CD4-positive, alpha-beta T cell treated with Interferon gamma for 1 hour (primary cell): Measurements from ENCODE around the gene FOXRED2.

Experiments used
- DNase-seq: peaks from one replicate; pipeline ENCODE4 v3.0.0-alpha.2; 2020

Gene FOXRED2

GRCh38 chr22:36514766-36515165 is 7.9 kb upstream of the FOXRED2 start:
- DNase-seq: no peak

GRCh38 chr22:36512991-36513390 is 6.2 kb upstream of the FOXRED2 start:
- DNase-seq: no peak

DNA sequence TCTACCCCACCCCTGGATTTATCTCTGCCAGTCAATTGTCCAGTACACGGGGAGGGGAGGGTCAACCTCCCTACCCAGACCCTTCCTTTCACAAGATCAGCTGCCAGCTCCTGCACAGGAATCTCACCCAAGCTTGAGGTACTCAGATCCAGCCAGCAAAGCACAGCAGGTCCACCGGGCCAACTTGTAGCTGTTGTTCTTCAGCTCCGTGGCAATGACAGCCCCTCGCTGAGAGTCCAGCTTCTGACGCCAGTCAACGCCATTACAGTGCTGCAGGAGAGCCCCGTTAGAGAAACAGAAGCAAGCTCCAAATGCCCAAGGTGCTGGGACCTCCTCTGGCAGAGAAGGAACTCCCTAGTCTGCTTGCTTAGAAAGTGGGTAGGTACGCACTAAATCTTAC is 5.5 kb upstream of the FOXRED2 start:
- no peak for DNase-seq

GRCh38 chr22:36510966-36511881 is 4.4 kb upstream of the FOXRED2 start:
- peak; percentile 26 for DNase-seq

GRCh38 chr22:36510384-36510783 is 3.5 kb upstream of the FOXRED2 start:
- no peak for DNase-seq

GRCh38 chr22:36507518-36508010 is 724 bp upstream of the FOXRED2 start:
- no peak for DNase-seq

DNA sequence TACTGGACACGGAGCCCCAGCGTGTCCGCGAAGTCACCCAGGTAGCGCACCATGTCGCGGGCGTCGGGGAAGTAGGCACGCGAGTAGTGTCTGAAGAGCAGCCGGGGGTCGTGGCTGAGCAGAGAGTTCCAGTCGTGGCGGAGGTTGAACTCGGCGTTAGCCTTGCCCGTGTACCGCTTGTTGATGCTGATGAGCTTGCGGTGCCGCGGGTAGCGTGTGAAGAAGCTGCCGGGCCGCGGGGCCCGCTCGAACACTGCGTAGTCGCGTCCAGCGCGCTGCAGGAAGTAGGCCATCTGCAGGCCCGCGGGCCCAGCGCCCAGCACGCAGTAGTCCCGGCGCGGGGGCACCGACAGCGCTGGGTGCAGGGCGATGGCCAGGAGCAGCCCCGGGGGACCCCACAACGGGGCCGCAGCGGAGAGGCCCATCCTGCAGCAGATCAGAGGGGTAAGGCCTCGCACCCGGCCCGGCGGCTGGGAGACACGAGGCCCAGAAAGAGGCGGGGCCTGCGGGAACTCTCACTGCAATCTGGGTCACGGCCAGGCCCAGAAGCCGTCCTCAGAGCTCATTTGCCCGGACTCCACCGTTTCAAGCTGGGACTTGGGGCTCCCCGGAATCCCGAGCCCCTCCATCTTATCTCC is 723 bp downstream of the FOXRED2 start:
- DNase-seq: no peak

GRCh38 chr22:36497910-36498665 is 8.8 kb downstream of the FOXRED2 start:
- no peak for DNase-seq

GRCh38 chr22:36493690-36494110 is 13.1 kb downstream of the FOXRED2 start:
- DNase-seq: peak; percentile 62

DNA sequence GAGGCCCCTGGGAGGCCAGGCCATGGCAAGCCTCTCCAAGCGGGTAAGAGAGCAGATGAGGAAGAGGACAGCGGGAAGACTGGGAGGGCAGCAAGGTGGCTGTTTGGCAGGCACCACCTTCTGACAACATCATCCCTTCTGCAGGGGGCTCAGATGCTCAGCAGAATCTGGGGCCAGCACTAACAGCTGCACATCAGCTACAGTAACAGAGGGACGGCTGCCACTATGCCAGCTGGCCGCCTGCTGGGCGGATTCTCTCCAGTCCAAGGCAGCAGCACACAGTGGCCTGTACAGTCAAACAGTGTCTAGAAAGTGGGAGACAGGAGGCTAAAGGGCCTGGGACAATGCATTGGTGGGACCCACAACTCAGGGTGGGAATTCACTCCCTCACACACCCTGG is 14.7 kb downstream of the FOXRED2 start:
- no peak for DNase-seq

DNA sequence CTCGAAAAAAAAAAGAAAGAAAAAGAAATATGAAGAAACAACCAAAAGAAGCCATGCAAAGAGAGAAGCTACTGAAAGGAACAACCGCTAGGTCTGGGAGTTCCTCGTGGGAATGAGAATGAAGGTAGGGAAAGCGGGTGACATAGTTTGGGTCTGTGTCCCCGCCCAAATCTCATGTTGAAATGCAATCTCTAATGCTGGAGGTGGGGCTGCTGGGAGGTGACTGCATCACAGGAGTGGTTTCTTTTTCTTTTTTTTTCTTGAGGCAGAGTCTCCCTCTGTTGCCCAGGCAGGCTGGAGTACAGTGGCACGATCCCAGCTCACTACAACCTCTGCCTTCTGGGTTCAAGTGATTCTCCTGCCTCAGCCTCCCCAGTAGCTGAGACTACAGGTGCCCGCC is 15.7 kb downstream of the FOXRED2 start:
- DNase-seq: no peak

DNA sequence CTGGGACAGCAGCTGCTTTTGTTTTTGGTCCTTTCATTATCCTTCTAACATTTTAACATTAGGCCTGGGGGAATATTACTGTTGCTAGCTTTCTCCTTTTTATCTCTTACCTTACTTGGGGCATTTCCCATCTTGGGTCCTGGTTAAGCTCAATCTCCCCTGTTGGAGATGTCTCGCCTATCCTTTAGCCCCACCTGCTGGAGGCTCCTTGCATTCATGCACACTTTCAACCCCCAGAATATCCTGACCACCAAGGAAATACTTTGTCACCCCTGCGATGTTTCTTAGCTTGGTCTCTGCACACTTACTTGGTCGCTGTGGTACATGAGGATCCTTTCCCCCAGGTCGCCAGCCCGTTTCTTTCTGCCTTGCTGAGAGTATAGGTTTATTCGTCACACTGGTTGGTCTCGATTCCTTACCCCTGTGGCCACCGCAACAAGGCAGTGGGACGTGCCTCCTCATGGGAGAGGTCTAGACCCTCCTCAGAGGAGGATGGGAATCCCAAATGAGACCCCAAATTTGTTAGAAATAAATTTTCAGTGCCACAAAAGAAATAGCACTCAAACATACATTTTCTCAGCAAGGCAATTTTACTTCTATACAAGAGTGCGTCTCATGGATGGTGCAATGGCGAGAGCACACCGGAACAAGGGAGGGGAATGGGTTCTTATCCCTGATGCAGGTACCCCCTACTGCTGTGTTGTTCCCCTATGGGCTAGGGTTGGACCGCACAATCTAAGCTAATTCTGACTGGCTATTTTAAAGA is 20.0 kb downstream of the FOXRED2 start:
- DNase-seq: peak; percentile 56

DNA sequence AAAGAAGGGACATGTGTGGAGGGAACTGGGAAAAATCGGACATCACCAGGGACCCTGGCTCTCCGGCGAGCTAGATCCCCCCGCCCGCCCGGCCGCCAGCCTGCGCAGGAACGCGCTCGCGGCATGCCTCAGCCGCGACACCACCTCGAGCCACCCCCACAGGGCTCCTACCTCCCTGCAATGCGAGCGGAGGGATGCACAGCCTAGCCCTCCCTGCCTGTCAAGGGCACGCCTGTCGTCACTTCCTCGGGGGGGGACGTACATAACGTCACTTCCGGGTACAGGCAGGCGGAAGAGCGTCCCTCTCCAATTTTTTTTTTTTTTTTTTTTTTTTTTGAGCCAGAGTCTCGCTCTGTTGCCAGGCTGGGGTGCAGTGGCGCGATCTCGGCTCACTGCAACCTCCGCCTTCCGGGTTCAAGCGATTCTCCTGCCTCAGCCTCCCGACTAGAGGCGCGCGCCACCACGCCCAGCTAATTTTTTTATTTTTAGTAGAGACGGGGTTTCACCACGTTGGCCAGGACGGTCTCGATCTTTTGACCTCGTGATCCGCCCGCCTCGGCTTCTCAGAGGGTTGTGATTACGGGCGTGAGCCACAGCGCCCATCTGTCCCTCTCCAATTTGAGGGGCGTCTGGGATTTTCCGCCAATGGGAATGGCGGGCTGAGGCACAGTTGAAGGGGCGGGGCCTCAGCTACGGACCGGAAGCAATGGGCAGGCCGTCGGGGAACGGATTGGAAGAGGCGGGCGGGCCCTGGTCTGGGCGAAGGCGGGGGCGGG is 25.3 kb downstream of the FOXRED2 start, which contains the start of gene TXN2:
Gene TXN2, minus strand, starts transcription at position 248 of the 776 bp plus-strand sequence. CDS start 803 bp downstream, outside the sequence.
- DNase-seq: peak; percentile 97

- DNase-seq: no peak
Observed at GRCh38 chr22:36480941-36481392, 25.9 kb downstream of the FOXRED2 start.

- DNase-seq: no peak
Observed at GRCh38 chr22:36478966-36479365, 27.9 kb downstream of the FOXRED2 start.

DNA sequence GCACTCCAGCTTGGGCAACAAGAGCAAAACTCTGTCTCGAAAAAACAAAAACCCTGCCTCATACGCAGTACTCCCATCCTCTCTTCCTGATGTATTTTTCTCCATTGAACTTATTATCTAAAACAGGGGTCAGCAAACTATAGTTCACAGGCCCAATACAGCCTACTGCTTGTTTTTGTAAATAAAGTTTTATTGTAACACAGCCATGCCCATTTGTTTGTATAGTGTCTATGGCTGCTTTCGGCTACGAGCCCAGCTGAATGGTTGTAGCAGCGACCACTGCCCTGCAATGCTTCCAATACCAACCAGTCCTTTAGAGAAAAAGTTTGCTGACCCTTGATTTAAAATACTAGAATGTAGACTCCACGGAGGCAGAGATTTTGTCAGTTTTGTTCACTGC is 31.5 kb downstream of the FOXRED2 start:
- no peak for DNase-seq

DNA sequence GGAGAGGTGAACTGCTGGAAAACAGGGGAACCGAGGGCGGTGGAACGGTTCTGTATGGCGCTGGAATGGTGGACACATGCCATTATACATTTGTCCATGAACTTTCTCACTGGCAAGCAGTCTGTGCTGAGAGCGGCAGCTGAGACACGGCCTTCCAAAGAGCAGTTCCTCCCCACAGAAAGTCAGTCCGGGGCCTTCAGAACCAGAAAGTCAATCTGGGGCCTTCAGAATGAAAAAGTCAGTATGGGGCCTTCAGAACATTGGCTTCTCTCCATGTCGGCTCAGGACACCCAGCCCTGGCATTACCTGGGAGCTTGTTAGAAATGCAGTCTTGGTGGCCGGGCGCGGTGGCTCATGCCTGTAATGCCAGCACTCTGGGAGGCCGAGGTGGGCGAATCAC is 34.2 kb downstream of the FOXRED2 start:
- no peak for DNase-seq

DNA sequence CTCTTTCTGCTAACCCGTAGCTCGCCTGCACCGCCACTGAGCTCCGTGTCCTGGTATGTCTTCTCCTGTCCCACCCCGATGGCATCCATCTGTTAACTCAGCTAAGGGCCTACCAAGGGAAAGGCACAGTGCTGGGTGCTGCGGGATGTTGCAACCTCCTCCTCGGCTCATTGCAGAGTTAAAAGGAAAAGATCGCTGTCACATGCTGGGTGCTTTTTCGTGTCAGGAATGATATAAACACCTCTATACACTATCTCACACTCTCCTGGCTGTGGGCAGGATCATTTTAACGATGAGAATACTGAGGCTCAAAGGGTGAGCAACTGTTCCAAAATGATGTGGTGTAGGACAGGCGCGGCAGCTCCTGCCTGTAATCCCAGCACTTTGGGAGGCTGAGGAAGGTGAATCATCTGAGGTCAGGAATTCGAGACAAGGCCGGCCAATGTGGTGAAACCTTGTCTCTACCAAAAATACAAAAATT is 35.5 kb downstream of the FOXRED2 start:
- DNase-seq: no peak

DNA sequence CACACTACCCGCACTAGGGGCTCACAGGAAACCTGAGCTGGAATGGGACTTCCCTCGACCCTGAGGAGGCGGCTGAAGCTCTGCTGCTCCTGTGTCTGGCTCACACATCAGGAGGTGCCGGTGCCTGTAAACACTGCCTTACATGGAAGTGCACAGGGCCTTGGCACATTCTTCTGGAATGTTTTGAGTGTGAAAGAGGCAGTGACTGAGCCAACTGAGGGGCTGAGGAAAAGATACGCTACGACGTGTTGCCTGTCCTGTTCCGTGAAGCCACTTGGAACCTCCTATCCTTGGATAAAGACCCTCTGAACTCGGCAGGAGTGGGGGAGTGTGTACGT is 35.9 kb downstream of the FOXRED2 start:
- DNase-seq: no peak

DNA sequence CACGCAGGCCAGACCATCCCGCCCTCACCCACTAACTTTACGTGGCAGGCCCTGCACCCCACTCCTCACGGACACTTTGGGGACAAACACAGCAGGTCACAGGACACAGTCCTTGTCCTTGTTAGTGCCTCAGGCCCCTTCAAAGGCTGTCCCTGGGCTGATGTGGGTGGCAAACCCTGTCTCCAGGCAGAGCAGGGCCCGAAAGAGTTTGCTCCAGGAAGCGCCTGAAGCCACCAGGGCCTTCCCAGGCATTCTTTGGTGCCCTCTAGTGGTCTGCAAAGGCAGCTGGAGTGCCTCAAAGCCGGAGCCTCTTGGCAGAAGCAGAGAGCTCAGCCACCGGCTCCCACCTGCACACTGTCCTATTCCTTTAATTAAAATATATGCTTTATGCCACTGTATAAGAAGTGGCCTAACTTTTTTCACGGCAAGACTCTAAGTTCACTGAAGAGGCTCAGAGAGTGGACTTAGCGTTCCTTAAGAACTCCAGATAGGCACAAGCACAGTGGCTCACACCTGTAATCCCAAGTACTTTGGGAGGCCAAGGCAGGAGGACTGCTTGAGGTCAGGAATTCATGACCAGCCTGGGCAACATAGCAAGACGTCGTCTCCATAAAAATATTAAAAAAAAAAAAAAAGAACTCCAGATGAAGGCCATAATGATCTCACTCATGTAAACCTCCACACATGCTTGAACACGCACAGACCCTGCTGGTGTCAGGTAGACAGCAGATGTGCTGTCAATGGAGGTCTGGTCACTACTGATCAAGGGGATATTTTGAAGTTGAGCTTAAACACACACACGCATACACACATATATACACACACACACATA is 36.5 kb downstream of the FOXRED2 start:
- DNase-seq: peak; percentile 85
